ENCODE measurements around the gene DNAL1.

The DNAL1 gene

DNA sequence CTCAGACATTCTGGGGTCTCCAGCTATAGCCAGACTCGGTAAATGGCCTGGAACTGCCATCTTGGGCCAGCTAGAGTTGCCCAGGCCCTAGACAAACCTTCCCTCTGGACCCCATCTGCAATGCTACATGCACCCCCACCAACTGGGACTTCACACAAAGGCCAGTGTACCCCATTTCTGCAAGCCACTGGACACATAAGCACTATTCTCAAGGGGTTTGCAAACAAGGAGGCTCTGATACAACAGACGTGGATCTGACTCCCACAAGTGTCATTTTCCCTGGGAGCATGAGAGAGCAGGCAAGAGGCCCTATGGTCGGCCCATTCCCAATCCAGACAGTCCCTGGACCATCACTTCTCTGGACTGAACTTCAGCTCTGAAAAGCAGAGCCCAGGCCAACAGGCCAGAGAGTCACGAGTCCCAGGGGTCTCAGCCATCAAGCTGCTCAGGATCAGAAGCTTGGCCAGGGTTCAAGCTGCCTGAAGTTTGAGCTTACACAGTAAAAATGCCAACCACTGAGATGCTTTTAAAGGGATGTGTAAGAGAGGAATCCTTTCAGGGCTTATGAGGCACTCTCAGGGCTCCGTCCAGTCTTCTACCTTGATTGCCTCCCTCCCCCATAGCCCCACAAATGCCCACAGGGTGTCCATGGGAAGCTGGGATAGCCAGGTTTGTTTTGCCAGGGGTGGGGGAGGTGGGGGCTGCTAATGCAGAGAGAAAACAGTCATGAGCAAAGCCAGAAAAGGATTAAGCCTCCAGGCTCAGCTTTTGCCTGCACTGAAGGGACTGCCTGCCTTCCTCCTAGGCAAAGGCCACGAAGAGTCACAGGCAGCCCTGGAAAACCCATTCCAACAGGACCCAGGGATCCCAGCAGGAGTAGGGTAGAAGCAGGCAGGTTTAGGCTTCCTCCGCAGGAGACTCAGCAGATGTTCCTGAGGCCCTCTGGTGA, 101.1 kb downstream of the DNAL1 start:
- DNase-seq, result no peak

DNA sequence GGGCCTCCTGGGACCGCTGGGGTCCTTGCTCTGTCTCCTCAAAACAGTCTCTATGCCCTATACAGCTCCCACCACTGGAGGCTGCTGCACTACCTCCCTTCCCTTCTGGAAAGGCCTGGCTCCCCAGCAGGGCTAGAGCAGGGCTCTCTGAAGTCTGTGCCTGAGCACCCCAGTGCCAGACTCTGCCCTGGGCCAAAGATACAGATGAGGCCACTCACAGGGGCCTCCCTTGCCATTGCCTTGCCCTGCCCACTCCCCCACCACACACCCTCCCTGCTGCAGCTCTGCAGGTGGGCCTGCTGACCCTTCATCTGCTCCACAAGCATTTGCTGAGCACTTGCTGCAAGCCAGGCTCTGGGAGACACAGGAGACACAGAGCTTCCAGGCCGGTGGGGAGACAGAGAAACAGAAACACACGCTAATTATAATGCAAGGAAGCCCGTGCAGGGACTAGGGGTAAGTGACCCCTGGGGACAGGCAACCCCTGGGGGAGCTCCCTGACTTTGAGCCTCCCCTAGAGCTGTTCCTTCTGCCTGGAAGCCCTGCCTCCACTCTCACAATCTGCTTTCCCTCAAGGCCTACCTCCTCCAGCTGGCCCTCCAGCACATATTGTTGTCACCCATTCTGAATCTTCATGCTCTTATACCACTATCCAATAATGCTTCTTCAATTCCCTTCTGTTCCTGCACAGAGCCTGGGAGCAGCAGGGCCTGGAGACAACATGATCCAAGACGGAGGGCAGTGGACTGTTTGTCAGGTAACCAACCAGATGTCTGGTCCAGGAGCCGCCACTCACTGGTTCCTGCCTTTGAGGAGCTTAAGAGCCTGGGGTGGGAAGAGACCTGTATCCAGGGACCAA, 102.0 kb downstream of the DNAL1 start:
- no peak for DNase-seq

DNA sequence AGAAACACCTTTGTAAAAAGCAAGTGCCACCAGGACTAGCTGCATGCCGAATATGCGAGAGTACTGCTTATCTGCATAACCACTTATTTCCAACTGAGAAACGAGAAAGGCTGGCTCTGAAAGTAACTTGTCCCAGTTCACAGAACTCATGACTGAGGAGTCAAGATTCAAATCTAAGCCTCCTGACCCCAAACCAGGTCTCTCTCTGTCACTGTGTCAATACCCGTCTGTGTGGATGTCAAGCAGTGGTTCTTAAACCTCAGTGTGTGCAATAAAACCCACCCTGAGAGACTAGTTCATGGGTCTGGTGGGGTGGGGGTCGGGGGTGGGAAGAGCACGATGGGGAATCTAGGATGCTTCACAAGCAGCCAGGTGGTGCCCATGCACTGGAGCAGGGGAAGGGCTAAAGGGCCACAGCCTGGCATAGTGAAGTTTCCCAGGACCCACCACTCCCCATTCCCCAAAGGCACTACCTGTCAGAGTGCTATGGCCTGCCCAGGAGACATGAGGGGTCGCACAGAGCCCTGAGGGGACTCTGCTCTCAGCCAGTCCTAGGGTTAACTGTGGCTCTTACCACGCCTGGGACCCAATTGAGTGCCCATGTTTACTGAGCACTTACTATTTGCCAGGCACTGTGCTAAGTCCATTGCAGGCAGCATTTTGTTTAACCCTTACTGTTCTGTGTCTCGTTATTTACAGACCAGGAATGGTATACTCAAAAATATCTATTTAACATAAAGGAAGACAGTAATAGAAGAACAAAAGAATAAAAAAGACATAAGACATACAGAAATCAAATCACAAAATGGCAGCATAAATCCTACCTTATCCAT, 102.8 kb downstream of the DNAL1 start:
- DNase-seq, result no peak

DNA sequence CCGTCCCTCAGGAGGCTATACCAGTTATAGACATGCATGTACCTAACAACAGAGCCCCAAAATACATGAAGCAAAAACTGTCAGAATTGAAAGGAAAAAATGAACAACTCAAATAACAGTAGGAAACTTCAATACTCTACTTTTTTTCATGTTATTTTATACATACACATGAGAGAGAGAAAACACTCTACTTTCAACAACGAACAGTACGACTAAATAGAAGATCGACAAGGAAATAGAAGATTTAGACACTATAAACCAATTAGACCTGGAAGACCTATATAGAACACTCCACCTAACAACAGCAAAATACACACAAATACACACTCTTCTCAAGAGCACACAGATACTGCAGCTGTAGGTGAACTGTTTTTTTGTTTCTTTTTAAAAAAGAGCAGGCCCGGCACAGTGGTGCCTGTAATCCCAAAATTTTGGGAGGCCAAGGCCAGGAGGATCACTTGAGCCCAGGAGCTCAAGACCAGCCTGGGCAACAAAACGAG, 104.1 kb downstream of the DNAL1 start:
- DNase-seq, result no peak

DNA sequence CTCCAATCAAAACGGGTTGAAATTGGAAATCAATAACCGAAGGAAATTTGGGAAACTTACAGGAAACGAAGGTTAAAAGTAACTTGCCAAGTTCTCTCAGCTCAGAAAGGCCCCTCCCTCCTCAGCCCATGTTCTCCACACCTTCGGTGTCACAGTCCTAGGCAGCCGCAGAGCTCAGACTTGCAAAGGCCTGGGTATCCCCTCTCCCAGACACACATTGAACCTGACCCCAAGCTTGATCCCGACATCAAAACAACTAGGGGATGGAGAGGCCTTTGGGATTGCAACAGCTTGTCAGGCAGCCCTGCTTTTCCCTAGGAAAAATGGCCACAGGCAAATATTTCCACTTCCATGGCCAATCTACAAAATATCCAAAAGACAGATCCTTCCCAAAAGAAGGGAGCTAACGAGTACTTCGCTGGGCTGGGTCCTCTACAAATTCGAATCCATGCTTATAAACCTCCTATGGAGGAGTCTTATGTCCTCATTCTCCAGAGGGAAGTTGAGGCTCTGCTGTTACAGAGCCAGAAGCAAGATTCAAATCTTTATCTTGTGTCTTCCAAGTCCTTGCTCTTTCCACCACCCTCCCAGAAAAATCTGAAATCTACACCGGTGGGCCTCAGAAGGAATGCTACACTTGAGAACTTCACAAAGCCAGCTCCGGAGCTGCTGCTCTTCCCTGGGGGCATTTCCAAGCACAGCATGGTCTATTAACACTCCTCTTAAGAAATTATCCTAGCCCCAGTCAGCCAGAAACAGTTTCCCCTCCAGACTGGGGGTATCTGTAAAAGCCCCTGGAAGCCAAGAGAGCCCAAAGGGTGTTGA, 105.1 kb downstream of the DNAL1 start:
- no peak for DNase-seq

DNA sequence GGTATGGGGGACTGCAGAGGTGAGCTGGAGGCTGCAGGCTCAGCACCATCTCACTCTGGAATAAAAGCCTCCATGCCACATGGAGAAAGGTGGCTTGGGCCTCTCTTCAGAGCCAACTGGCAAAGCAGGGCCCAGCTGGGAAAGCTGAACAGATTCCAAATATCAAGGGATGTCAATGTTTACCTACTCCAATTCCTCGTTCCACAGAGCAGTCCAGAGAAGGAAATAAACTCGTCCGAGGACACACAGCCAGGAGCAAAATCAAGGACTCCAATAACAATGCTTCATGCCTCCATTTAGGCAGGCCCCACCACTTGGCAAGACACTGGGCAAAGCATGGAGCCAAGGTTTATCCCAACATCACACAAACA, 105.7 kb downstream of the DNAL1 start:
- no peak for DNase-seq

DNA sequence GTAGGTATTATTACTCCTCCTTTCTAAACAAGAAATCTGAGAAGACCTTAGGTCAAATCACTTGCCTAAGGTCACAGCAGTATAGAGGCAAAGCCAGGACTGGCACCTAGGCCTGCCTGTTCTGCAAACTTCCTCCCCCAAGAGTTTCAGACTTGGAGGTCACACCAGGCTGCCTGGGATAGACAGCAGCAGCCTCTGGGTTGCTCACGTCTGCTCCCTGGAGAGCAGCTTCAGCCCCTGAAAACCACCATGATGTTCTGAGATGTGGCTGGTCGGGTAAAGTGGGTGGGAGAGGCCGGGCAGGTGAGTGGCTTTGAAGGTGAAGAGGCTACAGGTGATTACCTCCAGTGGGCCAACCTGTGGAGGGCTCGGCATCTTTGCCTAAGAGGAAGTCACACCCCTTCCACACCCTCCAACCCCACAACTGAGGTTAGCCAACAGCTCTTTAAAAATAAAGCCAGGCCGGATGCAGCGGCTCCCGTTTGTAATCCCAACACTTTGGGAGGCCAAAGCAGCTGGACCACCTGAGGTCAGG, 106.4 kb downstream of the DNAL1 start:
- no peak for DNase-seq

DNA sequence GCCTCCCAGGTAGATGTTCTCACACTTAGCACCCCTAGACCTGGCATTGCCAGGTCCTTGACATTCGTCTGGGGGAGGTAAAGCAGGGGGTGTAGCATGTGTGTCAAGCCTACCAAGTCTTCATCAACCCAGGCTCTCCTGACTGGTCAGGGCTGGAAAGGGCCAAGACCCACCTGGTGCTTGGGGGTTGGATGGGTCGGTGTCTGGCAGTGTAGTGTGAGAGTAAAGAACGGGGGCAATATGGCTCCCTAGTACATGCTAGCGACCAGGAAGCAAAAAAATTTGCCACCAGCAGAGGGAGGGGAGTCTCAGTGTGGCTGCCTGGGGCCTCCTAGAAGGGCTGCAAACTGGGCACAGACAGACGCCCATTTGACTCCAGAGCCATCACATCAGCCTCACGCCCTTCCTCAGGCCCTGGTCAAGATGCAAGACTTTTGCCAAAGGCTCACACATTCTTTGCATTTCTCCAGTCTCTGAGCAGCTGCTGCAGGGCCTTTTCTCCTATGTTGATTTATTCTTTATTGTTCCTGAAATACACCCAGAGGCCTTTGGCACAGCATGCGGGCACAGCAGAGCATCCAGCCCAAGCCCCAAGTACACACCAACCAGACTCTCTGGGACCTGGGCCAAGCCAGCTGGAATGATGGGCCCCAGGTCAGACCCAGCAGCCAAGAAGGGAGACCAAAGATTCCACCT, 107.7 kb downstream of the DNAL1 start:
- DNase-seq, result peak; percentile 23 to 49

Measured in activated CD4-positive, alpha-beta T cell treated with anti-CD3 and anti-CD28 coated beads for 4 hours (primary cell).